Endothelial cell of umbilical vein (primary cell): ENCODE measurements around the gene CDCP2. TPM values are rescaled to one million over a fixed set of nuclear protein-coding genes. Genes with fewer than 3 reads are reported as not detected.

ENCODE experiments used
- BruUV-seq: library from RNA; stranded (reverse); fragments of 400-500 nt; replicated peaks from 2 replicates; lab custom pipeline; 2021; lab: Mats Ljungman, UMichigan
- CTCF ChIA-PET: fragments of 300-600, 350-600 bp; sonication (Branson Sonifier 250); formaldehyde crosslinking; loops from one replicate; lab custom pipeline; 2021; ENCODE audit warnings: antibody characterized with exemption, inconsistent platforms; lab: Charles Lee
- POLR2A ChIA-PET: fragments of 300-600, 350-600 bp; sonication (Branson Sonifier 250); formaldehyde crosslinking; loops from one replicate; lab custom pipeline; 2021; ENCODE audit warnings: antibody characterized with exemption, inconsistent platforms; lab: Charles Lee
- DNase-seq: peaks from one replicate; pipeline ENCODE4 v3.0.0-alpha.2; 2011; ENCODE audit warnings: low read depth, low spot score
- FAIRE-seq: peaks from 2 replicates; lab custom pipeline; 2011; peaks lifted over from hg19 to GRCh38; lab: Jason Lieb, UNC
- H2AFZ ChIP-seq: 2 replicates; pipeline ENCODE4 v1.6.0; 2012; ENCODE audit warnings: low read depth, low read length, control low read depth, inconsistent platforms
- H3K27ac ChIP-seq: 2 replicates; pipeline ENCODE4 v1.5.1; 2011; ENCODE audit warnings: low read depth, mild to moderate bottlenecking, control low read depth, low read length, moderate library complexity; ENCODE audit not compliant: insufficient read depth
- H3K27me3 ChIP-seq, 2 experiments: 2 replicates each; pipeline versions ENCODE4 v1.6.0 to v1.6.1; 2011; ENCODE audit warnings: low read length in 2 of 2, mixed read lengths in 1 of 2; ENCODE audit not compliant: control insufficient read depth in 2 of 2, insufficient read depth in 2 of 2
- H3K36me3 ChIP-seq, 2 experiments: 2 replicates in 1 of 2; 3 replicates in 1 of 2; pipeline ENCODE4 v1.5.1; 2011; ENCODE audit warnings: low read length in 2 of 2, mild to moderate bottlenecking in 1 of 2, moderate library complexity in 1 of 2; ENCODE audit not compliant: control insufficient read depth in 2 of 2, insufficient read depth in 2 of 2; ENCODE audit errors: extremely low read depth in 1 of 2
- H3K4me1 ChIP-seq: 3 replicates; pipeline ENCODE4 v1.5.1; 2011; ENCODE audit warnings: mild to moderate bottlenecking, low read length; ENCODE audit not compliant: control insufficient read depth, insufficient read depth; ENCODE audit errors: extremely low read depth
- H3K4me2 ChIP-seq: 2 replicates; pipeline ENCODE4 v1.6.1; 2011; ENCODE audit warnings: low read length, control low read depth, mixed read lengths; ENCODE audit not compliant: insufficient read depth
- H3K4me3 ChIP-seq, 3 experiments: fragments of 200-600 bp in 1 of 3; sonication (generic), shearing (Covaris generic) in 1 of 3; replicated peaks in 1 of 3; 2 replicates each; pipeline ENCODE4 v1.5.1; 2011 to 2016; ENCODE audit warnings: control low read depth in 3 of 3, low read length in 3 of 3, mild to moderate bottlenecking in 2 of 3, inconsistent platforms in 1 of 3, low read depth in 1 of 3, moderate library complexity in 1 of 3; ENCODE audit not compliant: insufficient read depth in 1 of 3
- H3K79me2 ChIP-seq: 2 replicates; pipeline ENCODE4 v1.6.0; 2012; ENCODE audit warnings: low read length, inconsistent platforms; ENCODE audit not compliant: control insufficient read depth, insufficient read depth
- H3K9ac ChIP-seq: replicated peaks from 2 replicates; pipeline ENCODE3; 2011; ENCODE audit warnings: low read length, control low read depth; ENCODE audit not compliant: insufficient read depth; ENCODE audit errors: extremely low read depth
- H3K9me1 ChIP-seq: replicated peaks from 3 replicates; pipeline ENCODE4 v1.6.0; 2011; ENCODE audit warnings: mild to moderate bottlenecking, low read length; ENCODE audit not compliant: control insufficient read depth, insufficient read depth; ENCODE audit errors: extremely low read depth
- H3K9me3 ChIP-seq: replicated peaks from 2 replicates; pipeline ENCODE4 v1.5.1; 2012; ENCODE audit warnings: low read length, inconsistent platforms; ENCODE audit not compliant: control insufficient read depth, insufficient read depth
- H4K20me1 ChIP-seq: replicated peaks from 2 replicates; pipeline ENCODE3; 2011; ENCODE audit warnings: mild to moderate bottlenecking, low read length; ENCODE audit not compliant: control insufficient read depth, insufficient read depth; ENCODE audit errors: extremely low read depth
- EZH2 ChIP-seq: IDR thresholded peaks from 2 replicates; pipeline ENCODE4 v1.6.1; 2012; ENCODE audit warnings: borderline replicate concordance, low read depth, mild to moderate bottlenecking, moderate library complexity, low read length, inconsistent platforms; ENCODE audit not compliant: severe bottlenecking
- FOS ChIP-seq: IDR thresholded peaks from 2 replicates; pipeline ENCODE4 v1.6.1; 2011; ENCODE audit warnings: mild to moderate bottlenecking, low read length, moderate library complexity, borderline replicate concordance; ENCODE audit not compliant: insufficient read depth
- GATA2 ChIP-seq: IDR thresholded peaks from 2 replicates; pipeline ENCODE4 v1.7.0; 2011; ENCODE audit warnings: low read depth, mild to moderate bottlenecking, moderate library complexity, mixed read lengths, low read length; ENCODE audit not compliant: insufficient read length, insufficient read depth
- JUN ChIP-seq: IDR thresholded peaks from 2 replicates; pipeline ENCODE4 v1.6.1; 2011; ENCODE audit warnings: borderline replicate concordance, low read depth; ENCODE audit not compliant: insufficient read length, insufficient read depth
- MYC ChIP-seq: IDR thresholded peaks from one replicate; pipeline ENCODE4 v1.6.1; 2011; ENCODE audit warnings: mild to moderate bottlenecking, low read depth, low read length
- POLR2A ChIP-seq: IDR thresholded peaks from 2 replicates; pipeline ENCODE4 v1.6.1; 2012; ENCODE audit warnings: low read depth, mild to moderate bottlenecking, control low read depth, low read length
- POLR2AphosphoS5 ChIP-seq: IDR thresholded peaks from 2 replicates; pipeline ENCODE4 v1.6.1; 2012; ENCODE audit warnings: low read depth, mild to moderate bottlenecking, control low read depth, low read length, moderate library complexity; ENCODE audit not compliant: insufficient read depth
- dilution Hi-C: fragments of 300-500 bp; cut with MboI; formaldehyde crosslinking; loops from one replicate; pipeline ENCODE4 v1.15.0; 2019; ENCODE audit warnings: low sequenced_read_pairs; ENCODE audit not compliant: extremely low pct_ligation_motif_present
- intact Hi-C: fragments of 100-400 bp; cut with micrococcal nuclease; formaldehyde crosslinking; loops from one replicate; pipeline ENCODE4 v1.10.0; 2022
- polyA plus RNA-seq, 4 experiments: library from polyadenylated mRNA; depleted of rRNA in 3 of 4; stranded (reverse) in 3 of 4; unstranded in 1 of 4; fragments of >200 nt; gene quantifications; 2 replicates each; pipeline versions ENCODE4 v1.2.1 to v1.2.3, GENCODE V29; 2011 to 2012; ENCODE audit warnings: missing spikeins in 1 of 4
- total RNA-seq: library from RNA; stranded (reverse); gene quantifications from 2 replicates; pipeline ENCODE4 v1.2.3, GENCODE V29; 2021
- TF ChIP-seq, protein P1 (sequence below), 2 donors: IDR thresholded peaks; 1 replicate in 1 of 2; 2 replicates in 1 of 2; pipeline ENCODE4 v1.5.1; 2011; ENCODE audit warnings: low read length in 2 of 2, mild to moderate bottlenecking in 2 of 2, moderate library complexity in 2 of 2, control low read depth in 1 of 2, inconsistent platforms in 1 of 2, low read depth in 1 of 2; ENCODE audit not compliant: insufficient read depth in 1 of 2; ENCODE audit errors: extremely low read depth in 1 of 2
- TF ChIP-seq, protein P2 (sequence below): IDR thresholded peaks from 2 replicates; pipeline ENCODE4 v1.6.1; 2011; ENCODE audit not compliant: insufficient read depth, insufficient read length

The CDCP2 gene
- total and polyA plus RNA-seq, 2 donors (not counting 3 experiments of a cell fraction or from before 2014, with no cell fraction given): 0.10 TPM; not detected in 1

DNA sequence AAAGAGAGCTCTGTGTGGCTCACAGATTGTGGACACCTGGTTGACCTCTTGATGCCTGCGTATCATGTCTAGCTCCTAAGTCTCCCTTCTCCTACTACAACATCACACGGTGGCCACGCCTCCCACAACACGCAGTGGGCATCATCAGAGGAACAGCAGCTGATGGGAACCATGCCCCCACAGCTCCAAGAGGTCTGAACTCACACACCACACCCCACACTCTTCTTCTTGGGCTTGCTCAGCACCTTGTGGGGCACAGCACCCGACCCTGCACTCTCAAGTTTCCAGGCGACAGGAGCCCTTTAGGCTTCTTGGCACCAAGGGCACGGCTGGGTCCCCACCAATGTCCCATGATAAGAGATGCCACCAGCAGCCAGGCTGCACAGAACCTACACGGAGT, 18.8 kb upstream of the CDCP2 start:
- FAIRE-seq (no peak), DNase-seq (no peak)
- ChIA-PET POLR2A (no interaction called here), CTCF (interaction anchor here (0.9 to 2.2 kb wide), 4 partner anchors 10 to 46 kb away, joined by 3 to 12 read pairs (median 4); no protein-coding TSS in a partner anchor)
- TF ChIP-seq, protein P1, sequence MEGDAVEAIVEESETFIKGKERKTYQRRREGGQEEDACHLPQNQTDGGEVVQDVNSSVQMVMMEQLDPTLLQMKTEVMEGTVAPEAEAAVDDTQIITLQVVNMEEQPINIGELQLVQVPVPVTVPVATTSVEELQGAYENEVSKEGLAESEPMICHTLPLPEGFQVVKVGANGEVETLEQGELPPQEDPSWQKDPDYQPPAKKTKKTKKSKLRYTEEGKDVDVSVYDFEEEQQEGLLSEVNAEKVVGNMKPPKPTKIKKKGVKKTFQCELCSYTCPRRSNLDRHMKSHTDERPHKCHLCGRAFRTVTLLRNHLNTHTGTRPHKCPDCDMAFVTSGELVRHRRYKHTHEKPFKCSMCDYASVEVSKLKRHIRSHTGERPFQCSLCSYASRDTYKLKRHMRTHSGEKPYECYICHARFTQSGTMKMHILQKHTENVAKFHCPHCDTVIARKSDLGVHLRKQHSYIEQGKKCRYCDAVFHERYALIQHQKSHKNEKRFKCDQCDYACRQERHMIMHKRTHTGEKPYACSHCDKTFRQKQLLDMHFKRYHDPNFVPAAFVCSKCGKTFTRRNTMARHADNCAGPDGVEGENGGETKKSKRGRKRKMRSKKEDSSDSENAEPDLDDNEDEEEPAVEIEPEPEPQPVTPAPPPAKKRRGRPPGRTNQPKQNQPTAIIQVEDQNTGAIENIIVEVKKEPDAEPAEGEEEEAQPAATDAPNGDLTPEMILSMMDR (IDR thresholded peaks at IDR 0.05; ENCODE audit: extremely low read depth in 1 of 2, insufficient read depth in 1 of 2, low read depth in 1 of 2, low read length in 2 of 2): no peak
- TF ChIP-seq MYC: no peak
- TF ChIP-seq, protein P2, sequence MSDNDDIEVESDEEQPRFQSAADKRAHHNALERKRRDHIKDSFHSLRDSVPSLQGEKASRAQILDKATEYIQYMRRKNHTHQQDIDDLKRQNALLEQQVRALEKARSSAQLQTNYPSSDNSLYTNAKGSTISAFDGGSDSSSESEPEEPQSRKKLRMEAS: no peak
- no peak for TF ChIP-seq JUN
- no peak for TF ChIP-seq POLR2A
- TF ChIP-seq FOS: no peak
- no peak for TF ChIP-seq EZH2
- TF ChIP-seq POLR2AphosphoS5: no peak
- TF ChIP-seq GATA2: no peak
- H3K4me1 ChIP-seq: peaks cover 17% of the 10 kb centered on the region
- H2AFZ ChIP-seq: no peak overlapping the region
- no peak overlapping the region for H3K27ac ChIP-seq
- H3K27me3 ChIP-seq: no peaks in the 10 kb centered on the region
- H4K20me1 ChIP-seq: no peaks in the 10 kb centered on the region
- dilution Hi-C loops (no loop called here), intact Hi-C loops (no loop called here)
- no peaks in the 10 kb centered on the region for H3K79me2 ChIP-seq
- BruUV-seq: no TSS peak
- no peak overlapping the region for H3K4me3 ChIP-seq
- H3K4me2 ChIP-seq: no peak overlapping the region
- no peak overlapping the region for H3K9ac ChIP-seq
- H3K9me1 ChIP-seq: no peaks in the 10 kb centered on the region
- H3K36me3 ChIP-seq: no peaks in the 10 kb centered on the region
- H3K9me3 ChIP-seq: no peaks in the 10 kb centered on the region
